ENCODE data around the gene ATP9A.
A peak's percentile ranks its signal among the peaks of the same experiment; 100 is the strongest.

DNA sequence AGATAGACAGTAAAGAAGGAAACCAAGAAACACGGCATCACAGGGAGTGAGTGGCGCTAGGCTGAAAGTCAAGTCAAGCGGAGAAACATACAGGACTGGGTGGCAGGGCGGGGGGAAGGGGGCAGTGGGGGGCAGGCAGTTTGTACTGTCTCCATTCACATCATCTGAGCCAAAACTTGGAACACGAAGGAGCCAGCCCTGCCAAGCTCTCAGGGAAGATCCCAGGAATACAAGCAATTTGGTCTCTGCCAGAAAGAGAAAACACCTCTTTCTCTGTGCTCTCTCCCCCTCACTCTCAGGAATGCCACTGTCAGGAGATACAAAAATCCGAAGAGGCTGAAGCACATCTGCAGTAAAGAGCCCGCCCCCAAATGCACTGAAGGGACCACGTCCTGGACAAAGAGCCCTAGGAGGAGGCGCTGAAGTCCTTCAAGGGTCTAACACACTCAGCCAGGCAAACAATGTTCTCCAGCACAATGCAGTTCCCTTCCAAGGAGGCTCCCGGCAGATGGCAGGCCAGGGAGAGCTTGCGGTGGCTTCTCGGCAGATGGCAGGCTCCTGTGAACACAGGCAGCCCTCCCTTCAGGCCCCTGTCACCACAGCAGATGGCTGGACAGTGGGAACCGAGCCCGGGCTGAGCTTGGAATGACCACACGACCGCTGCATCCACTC lies 90.0 kb downstream of the ATP9A start:
- TF ChIP-seq, protein P1, sequence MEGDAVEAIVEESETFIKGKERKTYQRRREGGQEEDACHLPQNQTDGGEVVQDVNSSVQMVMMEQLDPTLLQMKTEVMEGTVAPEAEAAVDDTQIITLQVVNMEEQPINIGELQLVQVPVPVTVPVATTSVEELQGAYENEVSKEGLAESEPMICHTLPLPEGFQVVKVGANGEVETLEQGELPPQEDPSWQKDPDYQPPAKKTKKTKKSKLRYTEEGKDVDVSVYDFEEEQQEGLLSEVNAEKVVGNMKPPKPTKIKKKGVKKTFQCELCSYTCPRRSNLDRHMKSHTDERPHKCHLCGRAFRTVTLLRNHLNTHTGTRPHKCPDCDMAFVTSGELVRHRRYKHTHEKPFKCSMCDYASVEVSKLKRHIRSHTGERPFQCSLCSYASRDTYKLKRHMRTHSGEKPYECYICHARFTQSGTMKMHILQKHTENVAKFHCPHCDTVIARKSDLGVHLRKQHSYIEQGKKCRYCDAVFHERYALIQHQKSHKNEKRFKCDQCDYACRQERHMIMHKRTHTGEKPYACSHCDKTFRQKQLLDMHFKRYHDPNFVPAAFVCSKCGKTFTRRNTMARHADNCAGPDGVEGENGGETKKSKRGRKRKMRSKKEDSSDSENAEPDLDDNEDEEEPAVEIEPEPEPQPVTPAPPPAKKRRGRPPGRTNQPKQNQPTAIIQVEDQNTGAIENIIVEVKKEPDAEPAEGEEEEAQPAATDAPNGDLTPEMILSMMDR (conservative IDR thresholded peaks at IDR 0.05 in 1 of 2, IDR thresholded peaks at IDR 0.05 in 1 of 2; ENCODE audit: low read depth in 1 of 2, low read length in 2 of 2) = peak; percentile 12 to 33
- TF ChIP-seq EZH2 (IDR thresholded peaks at IDR 0.05; ENCODE audit: low read length, missing control alignments) = no peak
